ENCODE results near the gene DMRTB1.

Gene DMRTB1

GRCh38 chr1:53500204-53501064 lies 41.2 kb downstream of the DMRTB1 start:
- no peak overlapping the region for H3K4me3 ChIP-seq (ENCODE audit: low read depth, low read length)
- peaks cover 5% of the 10 kb centered on the region for H3K4me1 ChIP-seq (ENCODE audit: control insufficient read depth, insufficient read depth, low read length)
- H3K9me3 ChIP-seq (ENCODE audit: control insufficient read depth, insufficient read depth, low read length), result no peaks in the 10 kb centered on the region
- no peaks in the 10 kb centered on the region for H3K27me3 ChIP-seq (ENCODE audit: control insufficient read depth, insufficient read depth, low read length)
- H3K9ac ChIP-seq (ENCODE audit: low read depth, low read length), result no peak overlapping the region
- H3K36me3 ChIP-seq (ENCODE audit: control insufficient read depth, insufficient read depth, low read length), result no peaks in the 10 kb centered on the region

GRCh38 chr1:53501065-53502005 lies 42.1 kb downstream of the DMRTB1 start:
- Histone ChIP-seq H3K27me3 (ENCODE audit: control insufficient read depth, insufficient read depth, low read length) (no peaks in the 10 kb centered on the region), H3K36me3 (ENCODE audit: control insufficient read depth, insufficient read depth, low read length) (no peaks in the 10 kb centered on the region), H3K4me3 (ENCODE audit: low read depth, low read length) (no peak overlapping the region), H3K4me1 (ENCODE audit: control insufficient read depth, insufficient read depth, low read length) (peaks cover 5% of the 10 kb centered on the region), H3K9ac (ENCODE audit: low read depth, low read length) (peak overlapping the region; percentile 37), H3K9me3 (ENCODE audit: control insufficient read depth, insufficient read depth, low read length) (no peaks in the 10 kb centered on the region)

DNA sequence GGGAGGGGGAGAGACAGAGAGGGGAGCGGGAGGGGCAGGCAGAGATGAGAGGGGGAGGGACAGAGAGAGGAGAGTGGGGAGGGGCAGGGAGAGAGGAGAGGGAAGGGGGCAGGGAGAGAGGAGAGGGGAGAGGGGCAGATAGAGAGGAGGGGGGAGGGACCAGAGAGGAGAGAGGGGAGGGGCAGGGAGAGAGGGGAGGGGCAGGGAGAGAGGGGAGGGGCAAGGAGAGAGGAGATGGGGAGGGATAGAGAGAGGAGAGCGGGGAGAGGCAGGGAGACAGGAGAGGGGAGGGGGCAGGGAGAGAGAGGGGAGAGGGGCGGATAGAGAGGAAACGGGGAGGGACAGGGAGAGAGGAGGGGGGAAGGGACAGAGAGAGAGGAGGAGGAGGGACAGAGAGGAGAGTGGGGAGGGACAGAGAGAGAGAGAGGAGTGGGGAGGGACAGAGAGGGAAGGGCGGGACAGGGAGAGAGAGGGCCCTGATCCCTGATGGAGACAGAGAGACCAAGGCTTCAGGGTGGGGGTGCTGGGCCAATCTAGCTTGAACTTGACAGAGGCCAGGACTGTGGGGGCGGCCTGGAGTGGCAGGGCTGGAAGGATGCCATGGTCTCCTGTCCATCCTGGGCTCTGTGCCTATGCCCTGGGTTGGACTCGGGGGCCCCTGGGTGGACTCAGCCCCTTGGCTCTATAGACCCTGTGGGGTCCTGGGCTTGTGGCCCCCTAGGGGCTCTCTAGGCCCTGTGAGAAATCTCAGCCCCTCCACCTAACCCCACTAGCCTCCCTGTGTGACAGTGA lies 43.6 kb downstream of the DMRTB1 start:
- no peak overlapping the region for H3K4me3 ChIP-seq (ENCODE audit: low read depth, low read length)
- H3K4me1 ChIP-seq (ENCODE audit: control insufficient read depth, insufficient read depth, low read length), result peaks cover 5% of the 10 kb centered on the region
- no peaks in the 10 kb centered on the region for H3K9me3 ChIP-seq (ENCODE audit: control insufficient read depth, insufficient read depth, low read length)
- no peaks in the 10 kb centered on the region for H3K36me3 ChIP-seq (ENCODE audit: control insufficient read depth, insufficient read depth, low read length)
- no peak overlapping the region for H3K9ac ChIP-seq (ENCODE audit: low read depth, low read length)
- H3K27me3 ChIP-seq (ENCODE audit: control insufficient read depth, insufficient read depth, low read length), result no peaks in the 10 kb centered on the region

DNA sequence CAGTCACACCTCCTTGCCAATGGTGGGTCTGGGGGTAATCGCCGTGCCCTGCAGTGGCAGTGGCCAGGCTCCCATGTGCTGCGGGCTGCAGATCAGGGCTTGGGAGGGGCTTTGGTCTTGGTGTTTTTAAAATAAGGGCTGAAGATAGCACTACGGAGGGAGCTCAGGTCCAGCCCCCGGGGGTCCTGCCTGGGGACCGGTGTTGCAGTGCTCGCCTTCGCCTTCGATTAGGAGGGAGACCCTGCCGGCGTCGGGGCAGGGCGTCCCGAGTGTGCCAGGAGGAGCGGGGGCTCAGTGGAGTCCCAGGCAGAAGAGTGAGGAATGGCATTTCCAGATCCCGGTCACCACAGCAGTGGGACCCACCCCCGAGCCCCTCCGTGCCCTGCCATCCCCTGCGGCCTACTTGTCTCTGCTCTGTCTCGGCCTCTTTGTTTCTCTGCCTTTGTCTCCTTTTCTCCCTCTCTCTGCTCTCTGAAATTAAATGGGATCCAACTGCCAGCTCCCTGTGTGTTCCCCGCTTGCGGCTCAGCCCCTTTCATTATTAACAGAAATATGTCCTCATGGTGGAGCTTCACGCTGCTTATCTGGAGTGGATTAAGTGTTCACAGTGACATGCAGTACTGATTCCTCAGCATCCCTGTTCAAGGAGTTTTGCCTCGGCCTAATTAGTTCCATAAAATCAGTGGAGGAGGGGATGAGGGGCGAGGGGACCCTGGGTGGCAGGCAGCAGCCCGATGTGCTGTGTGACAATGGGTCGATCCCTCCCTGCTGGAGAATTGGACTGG lies 44.4 kb downstream of the DMRTB1 start:
- H3K9ac ChIP-seq (ENCODE audit: low read depth, low read length), result no peak overlapping the region
- H3K4me1 ChIP-seq (ENCODE audit: control insufficient read depth, insufficient read depth, low read length), result peaks cover 5% of the 10 kb centered on the region
- H3K27me3 ChIP-seq (ENCODE audit: control insufficient read depth, insufficient read depth, low read length), result no peaks in the 10 kb centered on the region
- H3K9me3 ChIP-seq (ENCODE audit: control insufficient read depth, insufficient read depth, low read length), result no peaks in the 10 kb centered on the region
- H3K36me3 ChIP-seq (ENCODE audit: control insufficient read depth, insufficient read depth, low read length), result no peaks in the 10 kb centered on the region
- H3K4me3 ChIP-seq (ENCODE audit: low read depth, low read length), result no peak overlapping the region

DNA sequence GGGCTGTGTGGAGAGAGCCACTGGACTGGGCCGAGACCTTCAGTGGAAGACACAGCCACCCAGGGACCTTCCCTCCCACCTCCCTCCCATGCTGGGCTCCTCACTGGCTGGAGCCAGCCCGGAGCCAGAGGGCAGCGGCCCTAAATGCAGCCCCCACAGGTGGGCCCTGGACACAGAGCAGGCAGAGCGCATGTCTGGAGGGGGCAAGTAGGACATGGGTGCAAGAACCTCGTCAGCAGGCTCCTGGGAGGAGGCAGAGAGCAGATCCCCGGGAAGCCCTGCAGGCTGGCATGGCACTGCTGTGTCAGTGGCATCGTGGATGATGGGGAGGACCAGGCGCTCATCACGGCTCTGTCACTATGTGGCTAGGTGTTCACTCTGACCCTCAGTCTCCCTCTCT lies 45.7 kb downstream of the DMRTB1 start:
- H3K9ac ChIP-seq (ENCODE audit: low read depth, low read length), result no peak overlapping the region
- H3K9me3 ChIP-seq (ENCODE audit: control insufficient read depth, insufficient read depth, low read length), result no peaks in the 10 kb centered on the region
- H3K27me3 ChIP-seq (ENCODE audit: control insufficient read depth, insufficient read depth, low read length), result no peaks in the 10 kb centered on the region
- peaks cover 5% of the 10 kb centered on the region for H3K4me1 ChIP-seq (ENCODE audit: control insufficient read depth, insufficient read depth, low read length)
- H3K4me3 ChIP-seq (ENCODE audit: low read depth, low read length), result no peak overlapping the region
- no peaks in the 10 kb centered on the region for H3K36me3 ChIP-seq (ENCODE audit: control insufficient read depth, insufficient read depth, low read length)

DNA sequence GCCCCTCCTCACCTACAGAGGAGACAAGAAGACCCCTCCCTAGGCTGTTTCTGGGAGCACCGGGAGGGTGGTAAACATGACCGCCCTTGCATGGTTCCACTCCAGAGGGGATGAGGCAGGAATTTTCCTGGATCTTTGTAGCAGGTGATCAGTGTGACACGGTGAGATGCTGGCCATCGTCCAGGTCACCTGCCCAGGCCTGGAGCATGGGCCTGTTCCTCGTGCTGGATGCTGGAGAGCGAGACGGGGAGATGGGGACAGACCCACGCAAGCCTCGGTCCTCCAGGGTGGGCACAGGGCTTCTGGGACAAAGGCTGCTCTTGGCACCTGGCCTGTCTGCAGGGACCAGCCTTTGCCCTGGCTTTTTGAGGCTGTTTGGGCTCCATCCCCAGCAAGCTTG lies 46.2 kb downstream of the DMRTB1 start:
- no peak overlapping the region for H3K9ac ChIP-seq (ENCODE audit: low read depth, low read length)
- H3K4me1 ChIP-seq (ENCODE audit: control insufficient read depth, insufficient read depth, low read length), result peaks cover 5% of the 10 kb centered on the region
- no peak overlapping the region for H3K4me3 ChIP-seq (ENCODE audit: low read depth, low read length)
- H3K9me3 ChIP-seq (ENCODE audit: control insufficient read depth, insufficient read depth, low read length), result no peaks in the 10 kb centered on the region
- no peaks in the 10 kb centered on the region for H3K36me3 ChIP-seq (ENCODE audit: control insufficient read depth, insufficient read depth, low read length)
- no peaks in the 10 kb centered on the region for H3K27me3 ChIP-seq (ENCODE audit: control insufficient read depth, insufficient read depth, low read length)

GRCh38 chr1:53505891-53506290 lies 46.7 kb downstream of the DMRTB1 start:
- Histone ChIP-seq H3K36me3 (ENCODE audit: control insufficient read depth, insufficient read depth, low read length) (no peaks in the 10 kb centered on the region), H3K4me3 (ENCODE audit: low read depth, low read length) (no peak overlapping the region), H3K27me3 (ENCODE audit: control insufficient read depth, insufficient read depth, low read length) (no peaks in the 10 kb centered on the region), H3K9me3 (ENCODE audit: control insufficient read depth, insufficient read depth, low read length) (no peaks in the 10 kb centered on the region), H3K9ac (ENCODE audit: low read depth, low read length) (no peak overlapping the region), H3K4me1 (ENCODE audit: control insufficient read depth, insufficient read depth, low read length) (peaks cover 5% of the 10 kb centered on the region)

DNA sequence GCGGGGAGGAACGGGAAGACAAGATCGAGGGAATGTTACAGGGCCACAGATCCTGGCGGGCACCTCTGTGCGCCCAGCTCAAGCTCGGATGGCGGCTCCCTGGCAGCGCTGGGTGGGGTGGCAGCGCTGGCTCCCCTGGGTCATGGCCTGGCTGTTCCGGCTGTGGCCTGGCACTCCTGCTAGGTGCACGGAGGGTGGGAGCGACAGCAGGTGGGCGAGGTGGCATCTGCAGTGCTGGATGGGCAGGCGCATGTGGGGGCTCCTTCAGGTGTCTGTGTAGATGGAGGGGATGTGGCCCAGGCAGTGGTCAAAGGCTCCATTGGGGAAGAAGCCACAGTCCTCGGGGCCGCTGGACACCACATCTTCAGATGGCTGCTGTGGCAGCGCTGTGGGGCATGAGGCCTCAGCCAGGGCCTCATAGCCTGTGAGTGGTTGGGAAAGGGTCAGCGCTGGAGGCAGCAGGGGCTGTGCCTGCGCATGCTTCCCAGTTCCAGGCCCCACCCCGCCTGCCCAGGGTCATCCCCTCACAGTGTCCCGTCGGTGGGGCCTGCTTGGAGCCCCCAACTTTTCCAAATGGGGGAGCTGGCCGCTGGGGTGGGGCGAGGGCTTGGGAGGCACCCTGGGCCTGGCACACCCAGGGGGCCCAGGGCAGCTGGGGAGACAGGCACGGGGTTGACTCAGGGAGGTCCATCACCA lies 47.3 kb downstream of the DMRTB1 start:
- H3K4me3 ChIP-seq (ENCODE audit: low read depth, low read length), result no peak overlapping the region
- H3K27me3 ChIP-seq (ENCODE audit: control insufficient read depth, insufficient read depth, low read length), result no peaks in the 10 kb centered on the region
- peaks cover 5% of the 10 kb centered on the region for H3K4me1 ChIP-seq (ENCODE audit: control insufficient read depth, insufficient read depth, low read length)
- H3K36me3 ChIP-seq (ENCODE audit: control insufficient read depth, insufficient read depth, low read length), result no peaks in the 10 kb centered on the region
- no peaks in the 10 kb centered on the region for H3K9me3 ChIP-seq (ENCODE audit: control insufficient read depth, insufficient read depth, low read length)
- H3K9ac ChIP-seq (ENCODE audit: low read depth, low read length), result no peak overlapping the region

GRCh38 chr1:53507116-53507820 lies 48.1 kb downstream of the DMRTB1 start:
- no peak overlapping the region for H3K4me3 ChIP-seq (ENCODE audit: low read depth, low read length)
- H3K36me3 ChIP-seq (ENCODE audit: control insufficient read depth, insufficient read depth, low read length), result no peaks in the 10 kb centered on the region
- H3K4me1 ChIP-seq (ENCODE audit: control insufficient read depth, insufficient read depth, low read length), result peaks cover 5% of the 10 kb centered on the region
- H3K9ac ChIP-seq (ENCODE audit: low read depth, low read length), result no peak overlapping the region
- no peaks in the 10 kb centered on the region for H3K9me3 ChIP-seq (ENCODE audit: control insufficient read depth, insufficient read depth, low read length)
- H3K27me3 ChIP-seq (ENCODE audit: control insufficient read depth, insufficient read depth, low read length), result no peaks in the 10 kb centered on the region
